HG02588 (cell line): ENCODE results near the gene DHX29.
"Not testable (repeated sequence)": the region's sequence is repeated elsewhere in the genome, so short reads cannot be mapped to it uniquely, and the experiment has no call there.

Experiments
- ATAC-seq: cut with Tn5 transposase; IDR thresholded peaks from one replicate; pipeline ENCODE4 v1.9.1; 2021; ENCODE audit warnings: mild to moderate bottlenecking, moderate library complexity; ENCODE audit not compliant: unreplicated experiment

The DHX29 gene

DNA sequence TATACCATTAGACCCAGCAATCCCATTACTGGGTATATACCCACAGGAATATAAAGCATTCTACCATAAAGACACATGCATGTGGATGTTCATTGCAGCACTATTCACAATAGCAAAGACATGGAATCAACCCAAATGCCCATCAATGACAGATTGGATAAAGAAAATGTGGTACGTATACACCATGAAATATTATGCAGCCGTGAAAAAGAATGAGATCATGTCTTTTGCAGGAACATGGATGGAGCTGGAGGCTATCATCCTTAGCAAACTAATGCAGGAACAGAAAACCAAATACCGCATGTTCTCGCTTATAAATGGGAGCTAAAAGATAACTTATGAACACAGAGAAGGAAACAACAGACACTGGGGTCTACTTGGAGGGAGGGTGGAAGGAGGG lies 10.7 kb upstream of the DHX29 start:
- not testable (repeated sequence) for ATAC-seq

DNA sequence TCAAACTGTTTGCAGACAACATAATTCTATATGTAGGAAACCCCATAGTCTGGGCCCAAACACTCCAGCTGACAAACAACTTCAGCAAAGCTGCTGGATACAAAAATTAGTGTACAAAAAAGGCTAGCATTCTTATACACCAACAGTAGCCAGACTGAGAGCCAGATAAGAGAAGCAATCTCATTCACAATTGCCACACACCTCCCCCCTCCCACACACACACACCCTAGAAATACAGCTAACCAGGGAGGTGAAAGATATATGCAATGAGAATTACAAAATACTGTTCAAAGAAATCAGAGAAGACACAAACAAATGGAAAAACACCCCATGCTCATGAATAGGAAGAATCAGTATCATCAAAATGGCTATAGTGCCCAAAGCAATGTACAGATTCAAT lies 9.3 kb upstream of the DHX29 start:
- no peak for ATAC-seq

- ATAC-seq, result no peak
These were observed 8.8 kb upstream of the DHX29 start for GRCh38 chr5:55316289-55316688.

- no peak for ATAC-seq
These were observed 6.5 kb upstream of the DHX29 start for GRCh38 chr5:55313870-55314617.

- ATAC-seq, result no peak
These were observed 851 bp upstream of the DHX29 start for GRCh38 chr5:55308254-55308836.

GRCh38 chr5:55306641-55307382 lies 682 bp downstream of the DHX29 start:
- no peak for ATAC-seq

DNA sequence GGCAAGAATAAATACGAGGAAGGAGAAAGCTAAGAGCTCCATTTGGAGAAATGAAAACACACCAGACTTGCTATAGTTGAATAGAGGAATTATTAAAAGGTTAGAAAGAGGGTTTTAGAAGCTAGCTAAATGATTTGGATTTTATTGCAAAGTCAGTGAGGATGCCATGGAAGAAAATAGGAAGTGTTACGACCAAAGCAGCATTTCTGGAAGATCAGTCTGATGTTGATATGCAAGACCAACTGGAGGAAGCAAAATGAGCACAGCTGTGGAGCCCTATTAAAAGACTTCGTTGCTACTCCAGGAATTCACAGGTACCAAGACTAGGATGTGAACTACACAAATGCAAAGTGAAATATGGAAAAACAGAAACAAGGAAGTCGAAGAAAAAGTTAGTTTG lies 2.1 kb downstream of the DHX29 start:
- no peak for ATAC-seq

DNA sequence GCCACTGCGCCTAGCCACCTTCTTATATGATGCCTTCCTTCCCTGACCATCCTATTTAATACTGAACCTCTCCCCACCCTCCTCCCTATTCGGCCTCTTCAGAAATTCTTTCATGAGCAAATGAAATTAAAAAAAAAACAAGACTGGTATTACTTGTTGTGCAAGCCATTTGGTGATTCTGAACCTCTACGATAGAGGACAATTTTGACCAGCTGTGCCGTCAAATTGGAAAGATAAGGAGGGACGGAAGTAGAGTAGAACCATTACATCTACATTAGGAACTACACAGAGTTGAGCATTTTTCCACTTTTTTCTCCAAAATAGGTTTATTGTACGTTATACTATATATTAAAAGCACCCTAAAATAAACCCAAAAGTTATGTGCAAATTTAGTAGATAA lies 2.9 kb downstream of the DHX29 start:
- ATAC-seq, result no peak

- no peak for ATAC-seq
These were observed 4.2 kb downstream of the DHX29 start for GRCh38 chr5:55303238-55303690.

- no peak for ATAC-seq
These were observed 6.6 kb downstream of the DHX29 start for GRCh38 chr5:55300890-55301289.

DNA sequence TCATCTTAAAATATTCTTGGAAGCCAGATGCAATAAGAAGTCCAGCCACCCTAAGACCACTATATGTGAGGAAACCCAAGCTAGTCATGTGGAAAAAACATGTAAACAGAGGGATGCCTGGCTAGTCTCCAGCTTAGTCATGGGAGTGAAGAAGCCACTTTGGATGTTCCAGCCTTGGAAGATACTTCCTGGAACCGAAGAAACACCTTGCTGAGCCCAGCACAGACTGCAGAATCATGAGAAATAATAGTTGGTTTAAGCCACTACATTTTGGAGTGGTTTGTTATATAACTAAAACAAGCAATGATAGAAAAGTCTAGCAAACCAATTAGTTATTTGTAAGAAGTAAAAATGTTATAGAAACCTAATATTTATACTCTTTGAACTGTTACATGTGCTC lies 12.6 kb downstream of the DHX29 start:
- no peak for ATAC-seq

GRCh38 chr5:55290991-55291390 lies 16.5 kb downstream of the DHX29 start:
- no peak for ATAC-seq

GRCh38 chr5:55289808-55290207 lies 17.7 kb downstream of the DHX29 start:
- no peak for ATAC-seq

DNA sequence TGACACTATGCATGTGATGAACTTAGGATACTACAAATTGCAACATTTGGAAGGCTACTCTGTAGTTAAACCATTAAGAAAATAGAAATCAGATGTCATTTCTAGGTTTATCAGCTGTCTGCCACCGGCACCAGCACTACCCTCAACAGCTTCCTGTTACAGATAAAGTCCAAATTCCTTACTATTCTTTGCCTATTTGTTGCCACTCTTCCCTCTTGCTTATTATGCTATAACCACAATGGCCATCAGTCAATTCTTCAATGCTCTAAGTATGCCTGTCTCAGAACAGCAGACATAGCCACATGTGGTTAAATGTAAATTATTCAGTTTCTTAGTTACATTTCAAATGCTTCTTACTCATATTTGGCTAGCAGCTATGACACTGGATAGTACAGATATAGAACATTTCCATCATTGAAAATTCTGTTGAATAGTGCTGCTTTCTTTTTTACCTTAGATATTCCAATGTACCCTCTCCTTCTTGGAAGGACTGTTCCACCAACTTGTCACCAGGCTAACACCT lies 21.0 kb downstream of the DHX29 start:
- ATAC-seq, result no peak

GRCh38 chr5:55278778-55279177 lies 28.7 kb downstream of the DHX29 start:
- no peak for ATAC-seq

DNA sequence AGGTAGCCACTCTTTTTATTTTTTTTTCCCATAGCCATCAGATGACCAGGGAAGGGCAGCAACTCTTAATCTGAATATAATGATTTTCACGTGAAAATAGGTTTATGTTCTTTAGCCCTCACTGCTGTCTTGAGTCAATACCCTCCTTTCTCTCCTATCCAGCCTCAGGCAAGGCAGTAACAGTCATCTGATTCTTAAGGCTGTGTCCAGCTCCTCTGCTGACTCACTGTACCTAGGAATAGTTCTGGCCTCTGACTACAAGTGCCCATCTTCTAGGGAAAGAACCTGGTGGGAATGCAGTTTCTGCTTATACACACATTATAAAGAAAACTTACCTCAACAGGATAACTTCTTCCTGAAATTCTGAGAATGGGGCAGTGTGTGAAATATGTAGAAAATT lies 30.7 kb downstream of the DHX29 start:
- no peak for ATAC-seq

GRCh38 chr5:55258339-55258738 lies 49.2 kb downstream of the DHX29 start:
- no peak for ATAC-seq

DNA sequence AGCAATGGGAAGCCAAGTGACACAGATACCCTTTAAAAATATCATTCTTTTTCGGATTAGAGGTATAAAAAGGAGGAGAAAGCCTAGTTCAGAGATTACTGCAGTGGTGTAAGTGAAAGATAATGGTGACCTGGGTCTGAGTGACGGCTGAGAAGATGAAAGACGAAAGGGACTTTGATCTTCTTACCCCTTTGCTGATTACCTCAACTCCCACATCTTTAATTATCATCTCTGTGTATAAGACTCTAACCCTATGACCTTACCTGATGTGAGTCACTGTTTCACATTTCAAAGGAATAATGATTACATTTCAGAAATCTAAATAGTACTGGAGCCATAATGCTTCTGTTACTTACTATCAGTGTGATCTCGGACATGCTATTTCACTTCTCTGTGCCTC lies 52.7 kb downstream of the DHX29 start:
- ATAC-seq, result no peak

- no peak for ATAC-seq
These were observed 57.4 kb downstream of the DHX29 start for GRCh38 chr5:55250064-55250463.

- ATAC-seq, result no peak
These were observed 65.7 kb downstream of the DHX29 start for GRCh38 chr5:55241746-55242145.

DNA sequence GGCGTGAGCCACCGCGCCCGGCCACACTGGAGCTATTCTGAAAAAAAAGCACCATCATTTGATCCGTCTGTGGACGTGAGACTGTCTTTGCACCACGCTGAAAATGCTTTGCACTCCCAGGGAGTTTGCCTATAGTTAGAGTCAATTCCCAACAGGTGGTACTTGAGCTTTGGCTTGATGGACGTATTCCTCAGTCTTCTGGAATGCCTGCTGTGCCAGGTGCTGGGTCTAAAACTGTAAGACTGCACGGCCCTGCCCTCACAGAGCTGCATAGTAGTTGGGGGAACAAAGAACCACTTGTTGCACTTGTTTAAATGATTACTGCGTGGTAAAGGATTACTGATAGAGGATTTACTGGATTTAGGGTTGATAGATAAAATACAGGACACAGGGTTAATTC lies 70.7 kb downstream of the DHX29 start:
- ATAC-seq, result no peak
